Right lung (tissue), 5 donors: ENCODE measurements around the gene PRDX5. TPM values are rescaled to one million over a fixed set of nuclear protein-coding genes. Genes with fewer than 3 reads are reported as not detected.

ENCODE experiments used
- DNase-seq, 2 donors: peaks; one replicate each; pipeline ENCODE4 v3.0.0-alpha.2; 2013
- polyA plus RNA-seq, 5 donors: library from polyadenylated mRNA; unstranded; fragments of 120-200 nt; gene quantifications; one replicate each; pipeline versions ENCODE4 v1.2.1 to v1.2.3, GENCODE V29; 2013; ENCODE audit warnings: inconsistent platforms in 1 of 5, low replicate concordance in 1 of 5; ENCODE audit not compliant: insufficient read length in 5 of 5, insufficient read depth in 1 of 5

The PRDX5 gene
- polyA plus RNA-seq, 5 donors, result 141 to 272 (median 177) TPM

GRCh38 chr11:64358907-64359711 is 41.2 kb downstream of the PRDX5 start, which contains the start of gene RPS6KA4:
RPS6KA4 (plus strand) TSS chr11:64359162; CDS start chr11:64359236, 74 bp downstream.
- DNase-seq, result peak; percentile 55 to 57

GRCh38 chr11:64359712-64360445 is 42.0 kb downstream of the PRDX5 start:
- no peak for DNase-seq

DNA sequence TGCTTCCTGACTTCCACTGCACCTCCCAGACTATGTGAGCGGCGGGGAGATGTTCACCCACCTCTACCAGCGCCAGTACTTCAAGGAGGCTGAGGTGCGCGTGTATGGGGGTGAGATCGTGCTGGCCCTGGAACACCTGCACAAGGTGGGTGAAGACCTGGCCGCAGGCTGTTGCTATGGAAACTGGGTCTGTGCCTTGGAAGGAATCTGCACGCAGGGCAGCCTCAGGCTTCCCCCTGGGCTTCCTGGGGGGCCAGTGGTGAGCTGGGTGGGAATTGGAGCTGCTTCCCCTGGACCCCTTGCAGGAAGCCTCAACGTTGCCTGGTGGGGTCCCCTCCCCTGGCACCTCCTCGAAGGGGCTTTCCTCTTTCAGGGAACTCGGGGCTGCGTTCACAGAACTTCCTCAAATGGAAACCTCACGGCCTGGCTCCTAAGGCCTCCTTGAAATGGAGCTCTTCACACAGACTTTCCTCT is 42.6 kb downstream of the PRDX5 start:
- no peak for DNase-seq

DNA sequence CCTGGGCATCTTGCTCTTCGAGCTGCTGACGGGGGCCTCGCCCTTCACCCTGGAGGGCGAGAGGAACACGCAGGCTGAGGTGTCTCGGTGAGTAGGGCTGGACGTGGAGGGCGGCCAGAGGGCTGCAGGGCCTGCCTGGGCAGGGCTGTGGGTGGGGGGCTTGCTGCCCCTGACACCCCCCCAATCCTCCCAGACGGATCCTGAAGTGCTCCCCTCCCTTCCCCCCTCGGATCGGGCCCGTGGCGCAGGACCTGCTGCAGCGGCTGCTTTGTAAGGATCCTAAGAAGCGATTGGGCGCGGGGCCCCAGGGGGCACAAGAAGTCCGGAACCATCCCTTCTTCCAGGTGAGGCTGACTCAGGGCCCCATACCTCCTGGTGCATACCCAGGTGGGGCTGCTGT is 43.7 kb downstream of the PRDX5 start:
- DNase-seq, result no peak

GRCh38 chr11:64362339-64362738 is 44.4 kb downstream of the PRDX5 start:
- no peak for DNase-seq

- no peak for DNase-seq
Observed at GRCh38 chr11:64364435-64364834, 46.5 kb downstream of the PRDX5 start.

DNA sequence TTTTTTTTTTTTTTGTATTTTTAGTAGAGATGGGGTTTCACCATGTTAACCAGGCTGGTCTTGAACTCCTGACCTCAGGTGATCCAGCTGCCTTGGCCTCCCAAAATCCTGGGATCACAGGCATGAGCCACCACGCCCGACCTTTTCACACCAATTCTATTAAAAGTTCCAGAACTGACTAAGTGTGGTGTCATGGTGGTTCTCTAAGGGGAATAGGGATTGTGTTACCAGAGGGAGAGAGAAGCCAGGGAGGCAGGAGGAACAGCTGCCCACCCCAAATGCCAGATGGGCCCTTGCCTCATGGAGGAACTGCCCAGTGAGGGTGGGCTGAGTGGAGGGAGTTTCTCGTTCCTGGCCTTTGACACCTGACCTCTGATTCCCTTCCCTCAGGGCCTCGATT is 47.0 kb downstream of the PRDX5 start:
- no peak for DNase-seq

GRCh38 chr11:64366751-64367150 is 48.8 kb downstream of the PRDX5 start:
- no peak for DNase-seq

DNA sequence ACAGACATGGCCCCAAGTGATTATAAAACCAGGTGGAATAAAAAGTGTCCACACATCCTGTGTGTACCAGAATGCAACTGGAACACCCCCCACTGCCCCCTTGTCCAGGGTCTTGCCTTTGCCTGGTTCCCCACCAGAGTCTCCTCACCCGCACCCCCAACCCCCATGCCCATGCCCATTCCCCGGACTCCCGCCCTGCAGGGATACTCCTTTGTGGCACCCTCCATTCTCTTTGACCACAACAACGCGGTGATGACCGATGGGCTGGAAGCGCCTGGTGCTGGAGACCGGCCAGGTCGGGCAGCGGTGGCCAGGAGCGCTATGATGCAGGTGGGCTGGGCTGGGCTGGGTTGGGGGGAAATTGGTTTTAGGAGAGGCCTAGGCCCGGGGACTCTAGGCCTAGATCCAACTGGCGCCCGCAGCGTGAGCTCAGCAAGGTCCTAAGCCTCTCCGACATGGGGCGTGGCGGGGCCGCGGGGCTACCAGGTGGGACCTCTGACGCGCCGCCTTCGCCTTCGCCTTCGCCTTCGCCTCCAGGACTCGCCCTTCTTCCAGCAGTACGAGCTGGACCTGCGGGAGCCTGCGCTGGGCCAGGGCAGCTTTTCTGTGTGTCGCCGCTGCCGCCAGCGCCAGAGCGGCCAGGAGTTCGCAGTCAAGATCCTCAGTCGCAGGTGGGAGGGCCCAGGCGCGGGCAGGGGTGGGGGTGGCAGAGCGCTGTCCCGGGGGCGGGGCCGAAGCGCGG is 50.2 kb downstream of the PRDX5 start:
- DNase-seq, result no peak

- no peak for DNase-seq
Observed at GRCh38 chr11:64368673-64369074, 50.8 kb downstream of the PRDX5 start.

DNA sequence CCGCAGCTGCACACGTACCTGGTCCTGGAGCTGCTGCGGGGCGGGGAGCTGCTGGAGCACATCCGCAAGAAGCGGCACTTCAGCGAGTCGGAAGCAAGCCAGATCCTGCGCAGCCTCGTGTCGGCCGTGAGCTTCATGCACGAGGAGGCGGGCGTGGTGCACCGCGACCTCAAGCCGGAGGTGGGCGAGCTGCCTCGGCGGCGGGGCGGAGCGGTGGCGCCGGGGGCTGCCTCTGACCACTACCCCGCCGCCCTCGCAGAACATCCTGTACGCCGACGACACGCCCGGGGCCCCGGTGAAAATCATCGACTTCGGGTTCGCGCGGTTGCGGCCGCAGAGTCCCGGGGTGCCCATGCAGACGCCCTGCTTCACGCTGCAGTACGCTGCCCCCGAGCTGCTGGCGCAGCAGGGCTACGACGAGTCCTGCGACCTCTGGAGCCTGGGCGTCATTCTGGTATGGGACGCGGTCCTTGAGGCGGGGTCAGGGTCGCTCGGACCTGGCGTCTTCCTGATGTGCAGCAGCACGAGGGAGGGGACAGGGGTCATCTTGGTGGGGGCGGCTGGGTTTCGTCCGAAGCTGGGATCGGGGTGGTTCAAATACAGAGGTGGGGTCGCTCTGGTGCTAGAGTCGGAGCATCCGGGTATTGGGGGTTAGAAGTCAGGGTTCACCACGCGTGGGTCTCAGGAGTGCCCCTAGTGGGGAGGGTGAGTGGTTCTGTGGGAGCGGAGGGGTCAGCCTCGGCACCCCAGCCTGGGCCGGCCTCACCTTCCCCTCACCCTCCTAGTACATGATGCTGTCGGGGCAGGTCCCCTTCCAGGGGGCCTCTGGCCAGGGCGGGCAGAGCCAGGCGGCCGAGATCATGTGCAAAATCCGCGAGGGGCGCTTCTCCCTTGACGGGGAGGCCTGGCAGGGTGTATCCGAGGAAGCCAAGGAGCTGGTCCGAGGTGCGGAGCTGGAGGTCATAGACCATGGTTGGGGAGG is 51.8 kb downstream of the PRDX5 start:
- DNase-seq, result no peak

DNA sequence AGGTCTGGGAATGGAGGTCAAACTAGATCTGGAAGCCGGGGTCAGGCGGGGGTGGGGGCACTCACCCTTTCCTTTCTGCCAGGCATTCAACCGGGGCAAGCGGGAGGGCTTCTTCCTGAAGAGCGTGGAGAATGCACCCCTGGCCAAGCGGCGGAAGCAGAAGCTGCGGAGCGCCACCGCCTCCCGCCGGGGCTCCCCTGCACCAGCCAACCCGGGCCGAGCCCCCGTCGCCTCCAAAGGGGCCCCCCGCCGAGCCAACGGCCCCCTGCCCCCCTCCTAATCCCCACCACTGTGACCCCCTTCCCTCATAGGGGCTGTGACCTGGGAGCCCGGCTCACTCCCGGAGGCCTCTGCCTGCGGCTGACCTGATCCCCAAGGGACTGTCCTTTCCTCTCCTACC is 53.3 kb downstream of the PRDX5 start:
- DNase-seq, result no peak

Other genes starting within 250 kb of the PRDX5 start
- gene MACROD1, start 152.0 kb upstream of the PRDX5 start, polyA plus RNA-seq, result 10 to 100 TPM; 16.4 to 26.7 (median 24.3) TPM
- 100 to 1,000 TPM; 168 to 203 (median 187) TPM for gene STIP1, start 131.9 kb upstream of the PRDX5 start, polyA plus RNA-seq
- gene FERMT3, start 111.4 kb upstream of the PRDX5 start, polyA plus RNA-seq, result 10 to 100 TPM in 2 of 5 donors, 1 to 10 TPM in 3; 6.4 to 13.2 (median 9.6) TPM
- gene TRPT1, start 91.9 kb upstream of the PRDX5 start, polyA plus RNA-seq, result 10 to 100 TPM; 23.7 to 39.2 (median 32.1) TPM
- gene NUDT22, start 91.8 kb upstream of the PRDX5 start, polyA plus RNA-seq, result 10 to 100 TPM; 16.5 to 29.4 (median 17.8) TPM
- gene DNAJC4, start 87.6 kb upstream of the PRDX5 start, polyA plus RNA-seq, result 10 to 100 TPM; 57.9 to 88.9 (median 71.2) TPM
- 100 to 1,000 TPM in 1 of 5 donors, 10 to 100 TPM in 4; 64.5 to 112 (median 76.6) TPM for gene VEGFB, start 83.5 kb upstream of the PRDX5 start, polyA plus RNA-seq
- gene FKBP2, start 77.0 kb upstream of the PRDX5 start, polyA plus RNA-seq, result 10 to 100 TPM; 53.0 to 90.8 (median 67.2) TPM
- 100 to 1,000 TPM in 1 of 5 donors, 10 to 100 TPM in 4; 63.2 to 139 (median 70.0) TPM for gene PPP1R14B, start 71.2 kb upstream of the PRDX5 start, polyA plus RNA-seq
- gene PLCB3, start 66.6 kb upstream of the PRDX5 start, polyA plus RNA-seq, result 10 to 100 TPM; 15.7 to 25.9 (median 18.7) TPM
- gene BAD, start 33.5 kb upstream of the PRDX5 start, polyA plus RNA-seq, result 10 to 100 TPM; 38.7 to 87.5 (median 51.3) TPM
- gene GPR137, start 32.3 kb upstream of the PRDX5 start, polyA plus RNA-seq, result 10 to 100 TPM; 19.2 to 43.8 (median 30.9) TPM
- under 1 TPM in 2 of 5 donors, not detected in 3; 0.09 to 0.10 TPM for gene KCNK4, start 26.8 kb upstream of the PRDX5 start, polyA plus RNA-seq
- under 1 TPM in 3 of 5 donors, not detected in 2; 0.15 to 0.33 (median 0.28) TPM for gene CATSPERZ, start 17.8 kb upstream of the PRDX5 start, polyA plus RNA-seq
- 10 to 100 TPM in 3 of 5 donors, 1 to 10 TPM in 2; 6.9 to 21.0 (median 12.4) TPM for gene ESRRA, start 12.6 kb upstream of the PRDX5 start, polyA plus RNA-seq
- gene TRMT112, start 562 bp upstream of the PRDX5 start, polyA plus RNA-seq, result 100 to 1,000 TPM; 201 to 308 (median 233) TPM
- gene CCDC88B, start 22.1 kb downstream of the PRDX5 start, polyA plus RNA-seq, result 1 to 10 TPM; 3.9 to 7.4 (median 5.2) TPM
- gene RPS6KA4, start 41.0 kb downstream of the PRDX5 start, polyA plus RNA-seq, result 10 to 100 TPM; 10.0 to 22.1 (median 13.0) TPM
- under 1 TPM in 3 of 5 donors, not detected in 2; 0.09 TPM for gene SLC22A11, start 237.8 kb downstream of the PRDX5 start, polyA plus RNA-seq